ENCODE measurements around the gene TSPAN2.

- TF ChIP-seq POLR2A (IDR thresholded peaks at IDR 0.05; ENCODE audit: low read depth, low read length) (no peak), CTCF (conservative IDR thresholded peaks at IDR 0.05; ENCODE audit: low read depth, low read length) (no peak), FOS (IDR thresholded peaks at IDR 0.05; ENCODE audit: low read depth, low read length) (no peak), NFE2L2 (IDR thresholded peaks at IDR 0.05; ENCODE audit: low read depth, low read length) (no peak), RFX5 (IDR thresholded peaks at IDR 0.05; ENCODE audit: low read depth, low read length) (no peak), CHD1 (IDR thresholded peaks at IDR 0.05; ENCODE audit: low read depth, low read length) (no peak), SMC3 (IDR thresholded peaks at IDR 0.05; ENCODE audit: low read depth, low read length) (no peak), CEBPB (IDR thresholded peaks at IDR 0.05; ENCODE audit: low read depth, low read length) (no peak)
Observed at GRCh38 chr1:115078708-115079107, 10.6 kb downstream of the TSPAN2 start.

Measured in IMR-90 (cell line).